Measurements from ENCODE around the gene TTN.
"Not testable (repeated sequence)": the region's sequence is repeated elsewhere in the genome, so short reads cannot be mapped to it uniquely, and the experiment has no call there.

TTN gene

DNA sequence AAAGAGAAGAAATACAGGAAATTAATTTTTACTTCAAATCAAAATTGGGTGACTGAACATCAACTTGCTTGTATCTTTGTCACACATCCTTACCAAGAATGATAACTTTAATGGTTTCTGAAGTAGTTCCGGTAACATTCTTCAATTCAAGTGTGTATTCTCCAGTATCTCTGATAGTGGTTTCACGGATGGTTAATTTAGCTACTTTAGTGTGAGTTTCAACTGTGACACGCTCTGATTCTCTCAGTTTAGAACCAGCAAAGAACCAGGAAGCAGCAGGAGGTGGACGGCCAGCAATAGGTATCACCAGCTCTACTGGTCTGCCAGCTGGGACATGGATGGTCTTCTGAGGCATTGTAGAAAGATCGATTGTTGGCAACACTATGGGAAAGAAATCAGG lies 264.7 kb downstream of the TTN start:
- Mint-ChIP-seq H3K27ac (peak overlapping the region; percentile 11), H3K4me3 (no peak overlapping the region), H3K36me3 (peaks cover 56% of the 10 kb centered on the region), H3K27me3 (no peaks in the 10 kb centered on the region), H3K9me3 (no peaks in the 10 kb centered on the region), H3K4me1 (no peaks in the 10 kb centered on the region)
- ATAC-seq (ENCODE audit: low read depth), result no peak
- no peak for DNase-seq (ENCODE audit: low spot score in 2 of 2)

DNA sequence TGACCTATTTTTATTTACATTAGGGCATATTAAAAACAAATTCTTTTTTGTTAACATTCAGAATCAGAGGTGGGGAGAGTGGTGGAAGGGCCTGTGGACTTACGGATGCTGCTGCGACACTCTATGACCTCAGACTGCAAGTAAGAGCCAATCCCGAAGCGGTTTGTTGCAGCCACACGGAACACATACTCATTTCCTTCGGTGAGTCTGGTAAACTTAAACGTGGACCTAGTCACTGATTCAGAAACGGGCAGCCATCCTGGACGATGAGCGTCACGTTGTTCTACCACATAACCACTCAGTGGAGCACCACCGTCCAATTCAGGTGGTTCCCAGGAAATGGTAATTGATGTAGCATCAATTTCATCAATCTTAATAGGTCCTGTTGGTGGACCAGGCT lies 265.1 kb downstream of the TTN start:
- peaks cover 56% of the 10 kb centered on the region for H3K36me3 Mint-ChIP-seq
- H3K4me1 Mint-ChIP-seq, result no peaks in the 10 kb centered on the region
- H3K4me3 Mint-ChIP-seq, result no peak overlapping the region
- H3K9me3 Mint-ChIP-seq, result no peaks in the 10 kb centered on the region
- H3K27ac Mint-ChIP-seq, result peak overlapping the region; percentile 11
- ATAC-seq (ENCODE audit: low read depth), result no peak
- no peak for DNase-seq (ENCODE audit: low spot score in 2 of 2)
- no peaks in the 10 kb centered on the region for H3K27me3 Mint-ChIP-seq

- Mint-ChIP-seq H3K9me3 (no peaks in the 10 kb centered on the region), H3K27me3 (no peaks in the 10 kb centered on the region), H3K4me1 (peaks cover 13% of the 10 kb centered on the region), H3K27ac (no peak overlapping the region), H3K4me3 (no peak overlapping the region), H3K36me3 (peaks cover 70% of the 10 kb centered on the region)
- DNase-seq (ENCODE audit: low spot score in 2 of 2) (no peak), ATAC-seq (ENCODE audit: low read depth) (no peak)
Measured at GRCh38 chr2:178536037-178536436, 271.2 kb downstream of the TTN start.

DNA sequence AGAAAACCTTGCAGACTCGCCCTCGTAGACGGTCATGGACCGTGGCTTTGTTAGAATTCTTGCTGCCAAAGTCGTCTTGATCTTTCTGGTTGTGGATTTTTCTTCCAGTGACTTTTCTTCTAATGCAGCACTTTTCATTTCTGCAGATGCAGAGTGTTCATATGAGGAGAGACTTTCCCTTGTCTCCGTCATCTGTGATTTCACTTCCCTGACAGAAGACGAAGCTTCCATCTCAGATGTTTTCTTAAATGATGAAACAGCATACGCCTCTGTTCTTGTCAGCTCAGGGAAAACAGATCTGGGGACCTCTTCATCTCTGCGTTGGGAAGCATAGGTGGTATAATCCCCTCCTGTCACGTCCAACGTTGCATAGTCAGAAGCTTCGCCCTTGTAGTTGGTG lies 276.1 kb downstream of the TTN start:
- peaks cover 50% of the 10 kb centered on the region for H3K36me3 Mint-ChIP-seq
- peak overlapping the region; percentile 96 for H3K27ac Mint-ChIP-seq
- no peaks in the 10 kb centered on the region for H3K9me3 Mint-ChIP-seq
- no peaks in the 10 kb centered on the region for H3K27me3 Mint-ChIP-seq
- DNase-seq (ENCODE audit: low spot score in 2 of 2) (no peak), ATAC-seq (ENCODE audit: low read depth) (peak; percentile 12)
- peak overlapping the region; percentile 70 for H3K4me3 Mint-ChIP-seq
- H3K4me1 Mint-ChIP-seq, result peaks cover 28% of the 10 kb centered on the region

DNA sequence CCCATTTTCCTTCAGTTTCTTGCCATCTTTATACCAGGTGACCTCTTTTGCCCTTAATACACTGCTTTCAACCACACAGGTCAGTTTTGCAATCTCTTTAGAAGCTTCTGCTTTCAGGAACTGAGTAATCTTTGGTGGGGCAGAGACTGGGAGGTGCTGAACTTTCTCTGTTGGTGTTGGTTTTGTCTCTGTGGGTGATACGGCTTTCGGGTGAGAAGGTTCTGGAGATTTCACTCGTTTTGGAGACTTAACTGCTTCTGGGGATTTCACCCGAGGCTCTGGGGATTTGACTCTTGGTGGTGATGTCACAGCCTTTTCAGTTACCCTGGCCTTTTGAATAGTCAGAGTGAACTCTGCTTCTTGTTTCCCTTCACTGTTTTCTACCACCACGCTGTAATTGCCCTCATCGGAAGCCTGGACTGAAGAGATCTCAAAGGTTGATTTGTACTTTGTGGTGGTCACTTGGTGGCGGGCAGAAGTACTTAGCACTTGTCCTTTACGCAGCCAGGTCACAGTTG lies 276.5 kb downstream of the TTN start:
- peak; percentile 92 for ATAC-seq (ENCODE audit: low read depth)
- H3K4me1 Mint-ChIP-seq, result peaks cover 29% of the 10 kb centered on the region
- H3K4me3 Mint-ChIP-seq, result peak overlapping the region; percentile 70
- H3K27ac Mint-ChIP-seq, result peak overlapping the region; percentile 96
- peaks cover 49% of the 10 kb centered on the region for H3K36me3 Mint-ChIP-seq
- H3K9me3 Mint-ChIP-seq, result no peaks in the 10 kb centered on the region
- DNase-seq (ENCODE audit: low spot score in 2 of 2), result peak; percentile 38 to 46
- no peaks in the 10 kb centered on the region for H3K27me3 Mint-ChIP-seq

DNA sequence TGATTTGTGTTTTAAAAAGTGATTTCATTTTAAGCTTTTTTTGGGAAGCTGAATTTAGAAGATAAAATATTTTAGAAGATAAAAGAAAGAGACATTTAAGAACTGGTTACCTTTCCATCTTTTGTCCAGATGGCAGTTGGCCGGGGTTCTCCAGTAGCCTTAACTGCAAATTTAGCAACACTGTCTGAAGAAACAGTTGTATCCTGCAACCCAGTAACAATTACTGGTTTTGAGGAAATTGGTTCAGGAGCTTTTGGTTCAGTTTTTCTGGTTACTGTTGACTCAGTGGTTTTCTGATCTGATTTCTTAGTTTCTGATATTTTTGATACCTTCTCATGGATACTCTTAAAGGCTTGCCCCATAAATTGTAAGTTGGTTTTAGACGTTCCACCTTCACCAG lies 277.1 kb downstream of the TTN start:
- Mint-ChIP-seq H3K27me3 (no peaks in the 10 kb centered on the region), H3K27ac (peak overlapping the region; percentile 96), H3K4me1 (peaks cover 33% of the 10 kb centered on the region), H3K9me3 (no peaks in the 10 kb centered on the region), H3K4me3 (peak overlapping the region; percentile 70), H3K36me3 (peaks cover 48% of the 10 kb centered on the region)
- ATAC-seq (ENCODE audit: low read depth) (no peak), DNase-seq (ENCODE audit: low spot score in 2 of 2) (no peak)

DNA sequence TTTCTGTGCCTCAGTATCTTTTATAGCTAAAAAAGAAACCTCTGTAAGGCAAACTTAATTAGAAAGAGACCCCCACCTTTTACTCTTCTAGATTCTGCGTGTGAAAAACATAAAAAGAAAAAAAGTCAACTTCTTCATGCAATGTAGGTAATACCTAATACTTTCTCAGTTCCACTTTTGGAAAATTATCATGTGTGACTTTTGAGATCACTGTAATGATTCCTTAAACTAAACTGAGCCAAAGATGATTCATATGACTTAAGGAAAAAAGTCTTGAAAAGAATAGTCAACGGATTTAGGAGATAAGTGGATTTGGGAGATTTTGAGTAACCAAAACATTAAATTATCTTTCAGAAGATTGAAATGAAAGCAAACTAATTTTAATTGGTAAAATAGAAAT lies 278.0 kb downstream of the TTN start:
- DNase-seq (ENCODE audit: low spot score in 2 of 2) (no peak), ATAC-seq (ENCODE audit: low read depth) (no peak)
- Mint-ChIP-seq H3K4me3 (no peak overlapping the region), H3K4me1 (peaks cover 33% of the 10 kb centered on the region), H3K9me3 (no peaks in the 10 kb centered on the region), H3K36me3 (peaks cover 39% of the 10 kb centered on the region), H3K27ac (no peak overlapping the region), H3K27me3 (no peaks in the 10 kb centered on the region)

GRCh38 chr2:178528647-178529046 lies 278.6 kb downstream of the TTN start:
- Mint-ChIP-seq H3K27ac (no peak overlapping the region), H3K27me3 (no peaks in the 10 kb centered on the region), H3K36me3 (peaks cover 33% of the 10 kb centered on the region), H3K9me3 (no peaks in the 10 kb centered on the region), H3K4me1 (peaks cover 33% of the 10 kb centered on the region), H3K4me3 (no peak overlapping the region)
- no peak for DNase-seq (ENCODE audit: low spot score in 2 of 2)
- ATAC-seq (ENCODE audit: low read depth), result no peak

DNA sequence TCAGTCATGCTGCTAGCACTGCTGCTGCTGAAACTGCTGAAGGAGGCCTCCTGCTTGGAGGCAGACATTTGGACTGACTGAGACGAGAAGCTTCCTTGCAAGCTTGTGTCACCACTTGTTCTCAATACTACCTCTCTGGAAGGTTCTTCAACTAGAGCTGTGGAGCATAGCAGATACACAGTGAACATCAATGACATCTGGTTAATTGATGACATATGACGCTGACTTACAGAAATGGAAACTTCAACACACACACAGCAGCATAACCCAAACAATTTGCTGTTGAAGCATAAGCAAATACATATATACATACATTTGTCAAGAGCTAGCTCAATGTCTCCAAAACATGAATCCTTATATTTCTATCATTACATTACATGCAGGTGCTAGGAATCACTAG lies 279.6 kb downstream of the TTN start:
- Mint-ChIP-seq H3K27me3 (no peaks in the 10 kb centered on the region), H3K4me1 (peaks cover 35% of the 10 kb centered on the region), H3K27ac (no peak overlapping the region), H3K4me3 (no peak overlapping the region), H3K9me3 (no peaks in the 10 kb centered on the region), H3K36me3 (peaks cover 27% of the 10 kb centered on the region)
- ATAC-seq (ENCODE audit: low read depth) (no peak), DNase-seq (ENCODE audit: low spot score in 2 of 2) (no peak)

DNA sequence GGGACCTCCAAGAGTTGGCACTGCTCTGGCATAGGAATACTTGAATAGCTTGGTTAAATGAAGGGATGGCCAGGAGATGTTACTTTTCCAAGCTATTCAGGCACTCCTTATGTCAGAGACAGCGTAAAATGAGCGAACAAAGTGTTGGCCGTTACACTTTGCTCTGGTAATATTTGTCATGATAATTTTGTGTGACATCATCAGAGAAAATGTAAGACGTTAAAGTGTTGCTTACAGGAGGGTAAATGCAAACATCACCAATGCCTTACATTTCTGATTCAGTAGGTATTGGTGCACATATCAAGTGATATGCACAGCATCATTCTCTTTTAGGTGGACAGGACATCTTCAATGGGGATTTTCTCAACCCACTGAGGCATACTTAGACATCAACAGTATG lies 281.0 kb downstream of the TTN start:
- DNase-seq (ENCODE audit: low spot score in 2 of 2) (no peak), ATAC-seq (ENCODE audit: low read depth) (no peak)
- Mint-ChIP-seq H3K4me3 (no peak overlapping the region), H3K36me3 (peaks cover 22% of the 10 kb centered on the region), H3K27ac (no peak overlapping the region), H3K4me1 (peaks cover 33% of the 10 kb centered on the region), H3K27me3 (no peaks in the 10 kb centered on the region), H3K9me3 (peaks cover 1% of the 10 kb centered on the region)

GRCh38 chr2:178525460-178525859 lies 281.8 kb downstream of the TTN start:
- not testable (repeated sequence) for H3K27me3 Mint-ChIP-seq; H3K9me3 Mint-ChIP-seq; H3K4me3 Mint-ChIP-seq; ATAC-seq (ENCODE audit: low read depth); H3K27ac Mint-ChIP-seq; DNase-seq (ENCODE audit: low spot score in 2 of 2)
- Mint-ChIP-seq H3K36me3 (peaks cover 22% of the 10 kb centered on the region), H3K4me1 (peaks cover 27% of the 10 kb centered on the region)

DNA sequence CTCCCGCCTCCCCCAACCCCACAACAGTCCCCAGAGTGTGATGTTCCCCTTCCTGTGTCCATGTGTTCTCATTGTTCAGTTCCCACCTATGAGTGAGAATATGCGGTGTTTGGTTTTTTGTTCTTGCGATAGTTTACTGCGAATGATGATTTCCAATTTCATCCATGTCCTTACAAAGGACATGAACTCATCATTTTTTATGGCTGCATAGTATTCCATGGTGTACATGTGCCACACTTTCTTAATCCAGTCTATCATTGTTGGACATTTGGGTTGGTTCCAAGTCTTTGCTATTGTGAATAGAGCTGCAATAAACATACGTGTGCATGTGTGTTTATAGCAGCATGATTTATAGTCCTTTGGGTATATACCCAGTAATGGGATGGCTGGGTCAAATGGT lies 282.2 kb downstream of the TTN start:
- Mint-ChIP-seq H3K4me1 (peaks cover 25% of the 10 kb centered on the region), H3K36me3 (peaks cover 22% of the 10 kb centered on the region)
- DNase-seq (ENCODE audit: low spot score in 2 of 2); ATAC-seq (ENCODE audit: low read depth); H3K27me3 Mint-ChIP-seq; H3K4me3 Mint-ChIP-seq; H3K9me3 Mint-ChIP-seq; H3K27ac Mint-ChIP-seq: not testable (repeated sequence)

DNA sequence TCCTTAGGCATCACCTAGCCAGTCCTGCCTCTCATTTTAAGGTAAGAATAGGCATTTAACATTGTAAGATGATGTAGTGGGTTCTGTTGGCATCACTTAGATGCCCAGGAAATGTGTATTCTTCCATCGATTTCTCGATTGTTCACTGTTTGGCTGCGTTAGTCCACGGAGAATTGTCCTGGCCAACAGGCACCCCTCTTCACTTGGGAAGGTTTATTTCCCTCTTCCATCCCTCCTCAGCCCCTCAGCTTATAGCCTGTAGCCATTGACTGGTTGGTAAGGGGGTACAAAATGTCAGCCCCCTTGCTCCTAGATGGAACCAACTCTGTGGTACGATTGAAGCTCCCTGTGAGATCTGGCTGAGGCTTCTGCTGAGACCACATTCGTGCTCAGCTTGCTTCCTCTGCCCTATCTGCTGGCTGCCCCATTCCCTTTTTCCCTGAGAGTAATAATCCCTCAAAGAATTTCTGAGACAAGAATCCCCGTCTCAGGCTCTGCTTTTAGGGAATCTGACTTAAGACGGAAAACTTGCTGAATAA lies 283.6 kb downstream of the TTN start:
- ATAC-seq (ENCODE audit: low read depth) (no peak), DNase-seq (ENCODE audit: low spot score in 2 of 2) (no peak)
- Mint-ChIP-seq H3K4me1 (peaks cover 22% of the 10 kb centered on the region), H3K36me3 (peaks cover 22% of the 10 kb centered on the region), H3K27me3 (no peaks in the 10 kb centered on the region), H3K27ac (peak overlapping the region; percentile 91), H3K4me3 (peak overlapping the region; percentile 89), H3K9me3 (peaks cover 1% of the 10 kb centered on the region)

- peak; percentile 69 to 81 for DNase-seq (ENCODE audit: low spot score in 2 of 2)
- Mint-ChIP-seq H3K27ac (peak overlapping the region; percentile 91), H3K4me1 (peaks cover 20% of the 10 kb centered on the region)
Measured at GRCh38 chr2:178522950-178523595, 284.1 kb downstream of the TTN start.

More at GRCh38 chr2:178522950-178523595, 284.1 kb downstream of the TTN start:
- H3K27me3 Mint-ChIP-seq, result no peaks in the 10 kb centered on the region
- ATAC-seq (ENCODE audit: low read depth), result peak; percentile 98
- H3K4me3 Mint-ChIP-seq, result peak overlapping the region; percentile 89
- H3K9me3 Mint-ChIP-seq, result peaks cover 1% of the 10 kb centered on the region
- H3K36me3 Mint-ChIP-seq, result peaks cover 20% of the 10 kb centered on the region
